Erythroblast (primary cell): ENCODE measurements around the gene SLC7A14.
"Not testable (repeated sequence)": the region's sequence is repeated elsewhere in the genome, so short reads cannot be mapped to it uniquely, and the experiment has no call there.

Source experiments
- DNase-seq, 2 experiments: peaks; one replicate each; lab custom pipeline; 2025; lab: John Stamatoyannopoulos, UW
- GATA1 ChIP-seq: IDR thresholded peaks from 2 replicates; pipeline ENCODE4 v1.6.1; 2011; ENCODE audit warnings: low read depth, mild to moderate bottlenecking, control low read depth, low read length, moderate library complexity
- POLR2A ChIP-seq: IDR thresholded peaks from 2 replicates; pipeline ENCODE4 v1.6.1; 2011; ENCODE audit warnings: mild to moderate bottlenecking, low read length

SLC7A14 gene

GRCh38 chr3:170572665-170573253, 13.1 kb downstream of the SLC7A14 start:
- TF ChIP-seq GATA1, result no peak
- TF ChIP-seq POLR2A, result no peak
- DNase-seq, result peak in 1 of 2 experiments; percentile 5

GRCh38 chr3:170567598-170567997, 18.3 kb downstream of the SLC7A14 start:
- DNase-seq, result not testable (repeated sequence)

GRCh38 chr3:170566413-170566812, 19.5 kb downstream of the SLC7A14 start:
- no peak for TF ChIP-seq POLR2A
- no peak for TF ChIP-seq GATA1
- DNase-seq, result no peak

- no peak for TF ChIP-seq GATA1
- TF ChIP-seq POLR2A, result no peak
- no peak for DNase-seq
Observed at GRCh38 chr3:170565495-170565894, 20.4 kb downstream of the SLC7A14 start.

- no peak for DNase-seq
- TF ChIP-seq GATA1 (no peak), POLR2A (no peak)
Observed at GRCh38 chr3:170564664-170565063, 21.2 kb downstream of the SLC7A14 start.

GRCh38 chr3:170563712-170564423, 22.0 kb downstream of the SLC7A14 start:
- no peak for DNase-seq
- TF ChIP-seq POLR2A, result no peak

- no peak for DNase-seq
- no peak for TF ChIP-seq POLR2A
- no peak for TF ChIP-seq GATA1
Observed at GRCh38 chr3:170562080-170562479, 23.8 kb downstream of the SLC7A14 start.

GRCh38 chr3:170560717-170561382, 25.0 kb downstream of the SLC7A14 start:
- no peak for TF ChIP-seq POLR2A
- no peak for TF ChIP-seq GATA1
- no peak for DNase-seq

- no peak for TF ChIP-seq GATA1
- no peak for TF ChIP-seq POLR2A
Observed at GRCh38 chr3:170560296-170560695, 25.6 kb downstream of the SLC7A14 start.

GRCh38 chr3:170558427-170558826, 27.4 kb downstream of the SLC7A14 start:
- no peak for TF ChIP-seq GATA1
- no peak for TF ChIP-seq POLR2A
- no peak for DNase-seq

More at GRCh38 chr3:170560296-170560695, 25.6 kb downstream of the SLC7A14 start:
- DNase-seq, result no peak

- no peak for TF ChIP-seq POLR2A
- TF ChIP-seq GATA1, result no peak
Observed at GRCh38 chr3:170555329-170555728, 30.5 kb downstream of the SLC7A14 start.

GRCh38 chr3:170553788-170554757, 31.8 kb downstream of the SLC7A14 start:
- TF ChIP-seq GATA1 (no peak), POLR2A (no peak)
- DNase-seq, result no peak

More at GRCh38 chr3:170555329-170555728, 30.5 kb downstream of the SLC7A14 start:
- no peak for DNase-seq

- TF ChIP-seq GATA1, result no peak
- no peak for TF ChIP-seq POLR2A
- no peak for DNase-seq
Observed at GRCh38 chr3:170551252-170551651, 34.6 kb downstream of the SLC7A14 start.
